HepG2 (cell line): ENCODE measurements around the gene FGD4. TPM values are rescaled to one million over a fixed set of nuclear protein-coding genes. Genes with fewer than 3 reads are reported as not detected.

ENCODE experiments used
- CREBL2 ChIP-seq: sonication (generic); formaldehyde crosslinking; IDR thresholded peaks from 2 replicates; pipeline ENCODE4 v1.8.1; 2023; ENCODE audit warnings: missing genetic modification reagents, mild to moderate bottlenecking, borderline replicate concordance
- DR1 ChIP-seq: sonication (generic); formaldehyde crosslinking; IDR thresholded peaks from 2 replicates; pipeline ENCODE4 v1.8.0; 2021; ENCODE audit warnings: mild to moderate bottlenecking, missing genetic modification reagents, inconsistent platforms
- EED ChIP-seq: sonication (generic); formaldehyde crosslinking; IDR thresholded peaks from 2 replicates; pipeline ENCODE4 v1.5.0; 2020; ENCODE audit warnings: mild to moderate bottlenecking, missing genetic modification reagents
- HBP1 ChIP-seq: IDR thresholded peaks from 2 replicates; pipeline ENCODE4 v1.6.1; 2016; ENCODE audit warnings: low read depth, control low read depth
- IRF2 ChIP-seq: IDR thresholded peaks from 2 replicates; pipeline ENCODE4 v1.6.1; 2018; ENCODE audit warnings: missing genetic modification reagents, missing compliant biosample characterization
- MYC ChIP-seq: sonication (generic); formaldehyde crosslinking; IDR thresholded peaks from 2 replicates; pipeline ENCODE4 v1.9.0; 2021; ENCODE audit warnings: missing genetic modification reagents, borderline replicate concordance
- RELA ChIP-seq: sonication (generic); formaldehyde crosslinking; IDR thresholded peaks from 2 replicates; pipeline ENCODE4 v1.4.0; 2020; ENCODE audit warnings: missing genetic modification reagents
- SRF ChIP-seq: IDR thresholded peaks from 2 replicates; pipeline ENCODE4 v1.6.1; 2011; ENCODE audit warnings: mild to moderate bottlenecking, low read depth, low read length, moderate library complexity
- SRY ChIP-seq: sonication (generic); formaldehyde crosslinking; IDR thresholded peaks from 2 replicates; pipeline ENCODE4 v1.8.0; 2022; ENCODE audit warnings: mild to moderate bottlenecking, missing genetic modification reagents
- TEAD3 ChIP-seq: optimal IDR thresholded peaks from 2 replicates; pipeline ENCODE3; 2016; ENCODE audit warnings: borderline replicate concordance
- ZBTB14 ChIP-seq: sonication (generic); formaldehyde crosslinking; IDR thresholded peaks from 2 replicates; pipeline ENCODE4 v1.4.0; 2020; ENCODE audit warnings: missing genetic modification reagents
- ZHX2 ChIP-seq, 2 experiments: sonication (generic) in 1 of 2; formaldehyde crosslinking in 1 of 2; IDR thresholded peaks; 2 replicates each; pipeline versions ENCODE4 v1.6.1 to v1.9.0; 2014 to 2022; ENCODE audit warnings: antibody characterized with exemption in 1 of 2, borderline replicate concordance in 1 of 2, inconsistent platforms in 1 of 2, low read depth in 1 of 2, missing genetic modification reagents in 1 of 2
- ZNF556 ChIP-seq: sonication (generic); formaldehyde crosslinking; IDR thresholded peaks from 2 replicates; pipeline ENCODE4 v1.4.0; 2020; ENCODE audit warnings: mild to moderate bottlenecking, missing genetic modification reagents, borderline replicate concordance
- polyA plus RNA-seq, 8 experiments: library from polyadenylated mRNA; depleted of rRNA in 3 of 8; stranded (reverse) in 7 of 8; unstranded in 1 of 8; fragments of >200 nt; fragmentation: Illumina TruSeq in 4 of 8; extraction: Trizol in 4 of 8; gene quantifications; 2 replicates each; pipeline versions ENCODE4 v1.2.1 to v1.2.3, GENCODE V29; 2011 to 2016; ENCODE audit warnings: low read depth in 4 of 8, missing spikeins in 1 of 8, mixed read lengths in 1 of 8; ENCODE audit not compliant: insufficient read depth in 1 of 8
- total RNA-seq, 5 experiments: library from RNA; depleted of rRNA; stranded (reverse); fragments of >200 nt; fragmentation: Illumina TruSeq; extraction: Trizol; gene quantifications; 2 replicates each; pipeline ENCODE4 v1.2.3, GENCODE V29; 2016; ENCODE audit warnings: low read depth in 1 of 5

Gene FGD4
- total and polyA plus RNA-seq, 2 of the 13 experiments (the other 11 are each of a cell fraction or from before 2014, with no cell fraction given), result 4.6 to 6.6 TPM

GRCh38 chr12:32398816-32399369 is 465 bp upstream of the FGD4 start (continued):
- no peak for TF ChIP-seq IRF2
- TF ChIP-seq MYC (CRISPR knock-in tag), result no peak
- no peak for TF ChIP-seq HBP1 (CRISPR knock-in tag)
- no peak for TF ChIP-seq CREBL2 (CRISPR knock-in tag)
- TF ChIP-seq ZNF556, result no peak
- 0 out of 2 replicates have a peak, but pooled peaks have one; percentile 2 for TF ChIP-seq SRY (CRISPR knock-in tag)
- TF ChIP-seq ZBTB14 (CRISPR knock-in tag), result 0 out of 2 replicates have a peak, but pooled peaks have one; percentile 48
- TF ChIP-seq EED, result 0 out of 2 replicates have a peak, but pooled peaks have one; percentile 8
- TF ChIP-seq ZHX2 (IDR thresholded peaks at IDR 0.05; ENCODE audit: low read depth), result no peak
- TF ChIP-seq ZHX2 (CRISPR knock-in tag; IDR thresholded peaks at IDR 0.05; ENCODE audit: borderline replicate concordance), result no peak
- no peak for TF ChIP-seq SRF
- no peak for TF ChIP-seq RELA
- TF ChIP-seq DR1 (CRISPR knock-in tag), result peak; percentile 5; the same call in 1 of the 2 replicates
- no peak for TF ChIP-seq TEAD3 (CRISPR knock-in tag)
